HK-2 (cell line): ENCODE data around the gene PCSK7.
A peak's percentile ranks its signal among the peaks of the same experiment; 100 is the strongest.
"Not testable (repeated sequence)": the region's sequence is repeated elsewhere in the genome, so short reads cannot be mapped to it uniquely, and the experiment has no call there.

ENCODE experiments used
- DNase-seq: peaks from one replicate; pipeline ENCODE4 v3.0.0-alpha.2; 2018; ENCODE audit not compliant: unreplicated experiment

Gene PCSK7

GRCh38 chr11:117231842-117232091 lies at the start of gene PCSK7:
Gene PCSK7, minus strand, starts transcription at chr11:117232073. Its CDS starts 2,229 bp downstream, at chr11:117229844.
- no peak for DNase-seq

- DNase-seq = peak; percentile 10
These were observed 49.3 kb upstream of the PCSK7 start for GRCh38 chr11:117281159-117281558.

- DNase-seq = no peak
These were observed 48.0 kb upstream of the PCSK7 start for GRCh38 chr11:117279711-117280376.

GRCh38 chr11:117278347-117278746 lies 46.5 kb upstream of the PCSK7 start:
- DNase-seq = no peak

GRCh38 chr11:117273550-117274289 lies 41.8 kb upstream of the PCSK7 start:
- DNase-seq = peak; percentile 7

GRCh38 chr11:117272175-117272574 lies 40.3 kb upstream of the PCSK7 start:
- DNase-seq = not testable (repeated sequence)

GRCh38 chr11:117271208-117271607 lies 39.3 kb upstream of the PCSK7 start:
- no peak for DNase-seq

GRCh38 chr11:117269856-117270255 lies 38.0 kb upstream of the PCSK7 start:
- DNase-seq = no peak

GRCh38 chr11:117265745-117266144 lies 33.9 kb upstream of the PCSK7 start:
- DNase-seq = no peak

GRCh38 chr11:117264624-117265323 lies 32.9 kb upstream of the PCSK7 start:
- not testable (repeated sequence) for DNase-seq

GRCh38 chr11:117259417-117259816 lies 27.5 kb upstream of the PCSK7 start:
- no peak for DNase-seq

- no peak for DNase-seq
These were observed 26.7 kb upstream of the PCSK7 start for GRCh38 chr11:117258576-117258975.

- no peak for DNase-seq
These were observed 24.7 kb upstream of the PCSK7 start for GRCh38 chr11:117256573-117256972.

GRCh38 chr11:117255966-117256365 lies 24.1 kb upstream of the PCSK7 start:
- no peak for DNase-seq

GRCh38 chr11:117251506-117251905 lies 19.6 kb upstream of the PCSK7 start:
- DNase-seq = no peak

- DNase-seq = no peak
These were observed 17.7 kb upstream of the PCSK7 start for GRCh38 chr11:117249571-117249970.

- no peak for DNase-seq
These were observed 16.5 kb upstream of the PCSK7 start for GRCh38 chr11:117248341-117248740.

GRCh38 chr11:117239295-117239694 lies 7.4 kb upstream of the PCSK7 start:
- DNase-seq = no peak

GRCh38 chr11:117238221-117238620 lies 6.3 kb upstream of the PCSK7 start:
- no peak for DNase-seq

- peak; percentile 16 for DNase-seq
These were observed 1.1 kb upstream of the PCSK7 start for GRCh38 chr11:117232911-117233409.

- peak; percentile 69 for DNase-seq
These were observed 412 bp upstream of the PCSK7 start, which contains the start of gene RNF214 for GRCh38 chr11:117232092-117232878. Gene RNF214, plus strand, starts transcription at chr11:117232671. Its CDS starts 1,602 bp downstream, at chr11:117234273.
